ENCODE measurements around the gene AHDC1.

Gene AHDC1

DNA sequence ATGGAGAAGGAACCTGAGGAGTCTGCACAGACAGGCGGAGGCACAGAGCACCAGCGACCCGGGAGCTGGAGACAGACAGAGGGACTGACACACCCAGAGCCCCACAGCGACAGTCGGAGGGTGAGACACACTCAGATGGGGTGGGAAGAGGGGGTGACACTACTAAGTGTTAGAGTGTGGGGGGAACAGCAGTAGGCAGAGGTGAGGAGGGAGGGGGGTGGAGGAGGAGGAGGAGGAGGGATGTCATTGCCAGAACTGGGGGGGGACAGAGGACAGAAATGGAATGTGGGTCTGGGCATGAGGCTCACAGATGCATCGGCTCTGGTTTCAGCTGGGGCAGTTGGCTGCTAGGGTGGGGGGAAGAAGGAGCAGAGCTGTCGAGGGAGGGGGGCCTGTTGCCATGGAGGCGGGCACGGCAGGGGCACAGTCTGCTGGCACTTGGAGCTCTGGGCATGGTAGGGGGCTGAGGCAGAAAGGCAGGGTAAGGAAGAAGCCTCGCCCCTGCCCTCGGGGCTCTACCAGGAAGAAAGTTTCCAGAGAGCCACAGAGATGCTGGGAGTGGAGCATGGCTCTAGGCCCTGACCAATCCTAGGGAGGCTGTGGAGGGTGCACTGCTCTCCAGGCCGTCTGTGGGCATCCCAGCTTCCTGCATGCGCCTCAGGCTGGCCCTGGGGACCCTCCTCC is 37.3 kb downstream of the AHDC1 start:
- Histone ChIP-seq H3K9ac (ENCODE audit: low read depth, low read length) (no peak overlapping the region), H3K4me1 (ENCODE audit: insufficient read depth, low read length) (peaks cover 66% of the 10 kb centered on the region), H3K9me3 (ENCODE audit: control insufficient read depth, insufficient read depth, low read length) (no peaks in the 10 kb centered on the region), H3K36me3 (ENCODE audit: insufficient read depth, low read length) (no peaks in the 10 kb centered on the region)

DNA sequence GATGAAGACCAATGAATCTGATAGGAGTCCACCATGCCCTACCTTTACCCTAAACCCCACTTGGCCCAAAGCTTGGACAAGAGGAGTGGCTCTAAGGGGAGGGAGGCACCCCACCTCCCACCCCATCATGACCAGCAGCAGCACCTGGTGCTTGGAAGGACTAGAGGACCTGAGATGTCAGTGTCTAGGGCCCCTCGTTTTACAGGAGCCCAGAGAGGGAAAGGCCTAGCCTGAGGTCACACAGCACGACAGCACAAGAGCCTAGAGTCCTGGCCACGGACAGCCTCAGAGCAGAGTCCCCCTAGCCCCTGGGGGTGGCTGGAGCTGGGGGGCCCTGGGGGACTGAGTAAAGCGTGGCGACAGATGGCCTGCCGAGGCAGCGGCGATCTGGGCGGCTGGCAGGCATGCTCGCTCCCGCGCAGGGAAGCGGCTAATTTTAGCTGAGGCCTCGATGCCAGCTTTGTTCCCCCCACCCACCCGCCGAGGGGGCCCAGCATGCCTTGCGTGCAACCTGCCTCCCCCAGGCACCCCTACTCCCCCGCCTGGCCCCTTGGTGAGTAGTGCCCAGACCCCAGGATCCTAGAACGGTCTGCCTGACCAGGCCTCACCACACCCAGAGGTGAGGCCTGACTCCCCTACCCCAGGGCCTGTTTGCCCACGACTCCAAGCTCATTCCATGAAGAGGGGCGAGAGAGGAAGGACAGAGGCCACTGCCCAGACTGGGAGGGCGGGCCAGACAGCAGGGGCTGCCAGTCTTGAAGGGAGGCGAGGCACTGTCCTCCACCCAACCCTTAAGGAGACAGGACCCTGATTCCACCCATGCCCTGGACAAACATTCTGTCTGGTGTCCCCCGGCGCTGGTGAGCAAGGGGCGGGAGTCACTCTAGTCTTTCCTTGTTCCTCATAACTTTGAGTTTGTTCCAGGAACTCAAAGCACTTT is 39.0 kb downstream of the AHDC1 start:
- Histone ChIP-seq H3K9me3 (ENCODE audit: control insufficient read depth, insufficient read depth, low read length) (no peaks in the 10 kb centered on the region), H3K4me1 (ENCODE audit: insufficient read depth, low read length) (peaks cover 68% of the 10 kb centered on the region), H3K36me3 (ENCODE audit: insufficient read depth, low read length) (no peaks in the 10 kb centered on the region), H3K9ac (ENCODE audit: low read depth, low read length) (no peak overlapping the region)

DNA sequence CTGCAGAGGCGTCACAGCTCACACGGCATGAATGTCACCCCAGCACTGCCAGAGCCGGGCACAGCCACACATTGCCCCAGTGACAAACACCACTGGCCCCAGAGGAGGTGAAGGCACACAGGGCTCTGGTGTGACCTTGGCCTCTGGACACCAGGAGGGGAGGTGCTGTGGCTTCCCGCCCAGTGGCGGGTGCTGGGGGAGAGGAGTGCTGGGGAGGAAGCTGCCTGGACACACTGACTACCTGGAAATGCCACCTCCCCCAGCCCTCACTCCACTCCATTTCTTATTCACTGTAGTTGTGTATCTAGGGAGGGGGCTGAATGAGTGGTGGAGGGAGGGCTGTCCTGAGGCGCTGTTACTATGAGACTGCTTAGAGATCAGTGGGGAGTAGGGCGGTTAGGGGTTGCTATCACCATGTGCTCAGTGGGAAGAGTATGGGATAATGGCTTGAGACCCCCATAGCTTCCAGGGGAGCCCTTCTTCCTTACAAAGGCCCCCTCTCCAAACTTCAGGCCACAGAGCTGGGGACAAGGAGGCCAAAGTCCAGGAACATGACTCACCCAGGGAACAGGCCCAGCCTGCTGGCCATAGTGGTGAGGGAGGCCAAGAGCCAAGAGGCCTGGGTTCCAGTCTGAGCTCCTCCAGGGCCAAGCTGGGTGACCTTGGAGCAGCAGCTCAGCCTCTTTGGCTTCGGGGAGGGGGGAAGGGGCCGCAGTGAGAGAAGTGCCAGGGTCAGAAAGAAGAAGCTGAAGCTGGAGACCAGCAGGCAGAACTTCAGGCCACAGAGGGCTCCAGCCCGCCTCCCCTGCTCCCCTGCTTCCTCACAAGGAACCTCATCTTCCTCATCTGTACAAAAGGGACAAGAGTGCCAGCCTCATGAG is 40.1 kb downstream of the AHDC1 start:
- H3K9me3 ChIP-seq (ENCODE audit: control insufficient read depth, insufficient read depth, low read length), result no peaks in the 10 kb centered on the region
- H3K9ac ChIP-seq (ENCODE audit: low read depth, low read length), result no peak overlapping the region
- no peaks in the 10 kb centered on the region for H3K36me3 ChIP-seq (ENCODE audit: insufficient read depth, low read length)
- peaks cover 63% of the 10 kb centered on the region for H3K4me1 ChIP-seq (ENCODE audit: insufficient read depth, low read length)

DNA sequence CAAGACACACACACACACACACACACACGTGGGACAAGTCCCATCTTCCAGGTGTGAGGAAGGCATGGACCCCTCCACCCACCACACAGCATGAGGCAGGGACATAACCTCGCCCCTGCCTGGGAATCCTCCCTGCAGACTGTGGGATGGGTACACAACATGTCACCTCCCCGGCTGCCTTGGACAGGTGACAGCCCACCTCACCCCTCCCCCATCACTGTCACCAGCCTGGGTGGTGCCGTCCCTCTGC is 40.7 kb downstream of the AHDC1 start:
- Histone ChIP-seq H3K9ac (ENCODE audit: low read depth, low read length) (no peak overlapping the region), H3K36me3 (ENCODE audit: insufficient read depth, low read length) (no peaks in the 10 kb centered on the region), H3K9me3 (ENCODE audit: control insufficient read depth, insufficient read depth, low read length) (no peaks in the 10 kb centered on the region), H3K4me1 (ENCODE audit: insufficient read depth, low read length) (peaks cover 69% of the 10 kb centered on the region)

DNA sequence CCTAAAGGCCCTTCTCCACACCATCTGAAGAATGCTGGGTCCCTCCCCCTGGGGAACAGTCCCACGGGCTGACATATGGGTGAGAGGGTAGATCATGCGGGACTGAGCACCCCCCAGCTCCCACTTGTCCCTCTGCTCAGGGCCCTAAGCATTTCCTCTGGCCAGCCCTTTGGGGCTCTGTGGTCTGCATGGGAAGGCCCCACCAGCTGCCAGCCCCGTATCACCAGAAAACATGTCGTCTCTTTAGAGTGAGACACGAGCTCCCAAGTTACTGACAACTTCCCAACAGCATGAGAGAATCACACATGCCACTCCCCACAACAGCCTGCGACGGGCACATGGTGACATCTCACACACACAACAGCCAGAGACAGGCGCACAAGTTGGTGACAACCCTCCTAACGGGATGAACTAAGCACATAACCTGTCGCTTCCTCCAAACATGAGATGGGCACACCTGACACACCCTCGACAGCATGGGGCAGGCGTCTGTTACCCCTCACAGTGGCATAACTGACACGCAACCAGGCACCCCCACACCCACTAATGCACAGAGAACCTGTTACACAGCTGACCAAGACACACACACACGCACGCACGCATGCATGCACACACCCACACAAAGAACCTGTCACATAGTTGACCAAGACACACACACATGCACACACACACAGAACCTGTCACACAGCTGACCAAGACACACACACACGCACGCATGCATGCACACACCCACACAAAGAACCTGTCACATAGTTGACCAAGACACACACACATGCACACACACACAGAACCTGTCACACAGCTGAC is 41.2 kb downstream of the AHDC1 start:
- Histone ChIP-seq H3K4me1 (ENCODE audit: insufficient read depth, low read length) (peaks cover 69% of the 10 kb centered on the region), H3K9ac (ENCODE audit: low read depth, low read length) (no peak overlapping the region), H3K36me3 (ENCODE audit: insufficient read depth, low read length) (no peaks in the 10 kb centered on the region), H3K9me3 (ENCODE audit: control insufficient read depth, insufficient read depth, low read length) (no peaks in the 10 kb centered on the region)

DNA sequence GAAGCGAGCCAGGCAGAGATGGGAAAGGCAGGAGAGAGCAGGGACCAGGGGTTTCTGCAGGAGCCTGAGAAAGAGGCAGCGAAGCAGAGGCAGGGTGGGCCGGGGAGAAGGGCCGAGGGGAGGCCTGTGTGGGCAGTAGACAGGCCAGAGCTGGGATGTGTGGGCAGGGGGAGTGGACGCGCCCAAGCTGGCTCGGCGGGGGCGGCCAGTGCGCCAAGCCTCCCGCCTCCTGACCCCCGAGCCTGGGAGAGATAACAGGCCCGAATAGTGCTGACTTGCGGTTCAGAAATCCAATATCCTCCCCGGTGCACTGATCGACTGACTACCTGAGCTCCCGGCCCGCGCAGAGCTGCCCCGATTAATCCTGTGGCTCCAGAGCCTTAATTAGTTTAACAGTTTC is 41.9 kb downstream of the AHDC1 start:
- no peak overlapping the region for H3K9ac ChIP-seq (ENCODE audit: low read depth, low read length)
- H3K36me3 ChIP-seq (ENCODE audit: insufficient read depth, low read length), result no peaks in the 10 kb centered on the region
- H3K9me3 ChIP-seq (ENCODE audit: control insufficient read depth, insufficient read depth, low read length), result no peaks in the 10 kb centered on the region
- H3K4me1 ChIP-seq (ENCODE audit: insufficient read depth, low read length), result peaks cover 66% of the 10 kb centered on the region

DNA sequence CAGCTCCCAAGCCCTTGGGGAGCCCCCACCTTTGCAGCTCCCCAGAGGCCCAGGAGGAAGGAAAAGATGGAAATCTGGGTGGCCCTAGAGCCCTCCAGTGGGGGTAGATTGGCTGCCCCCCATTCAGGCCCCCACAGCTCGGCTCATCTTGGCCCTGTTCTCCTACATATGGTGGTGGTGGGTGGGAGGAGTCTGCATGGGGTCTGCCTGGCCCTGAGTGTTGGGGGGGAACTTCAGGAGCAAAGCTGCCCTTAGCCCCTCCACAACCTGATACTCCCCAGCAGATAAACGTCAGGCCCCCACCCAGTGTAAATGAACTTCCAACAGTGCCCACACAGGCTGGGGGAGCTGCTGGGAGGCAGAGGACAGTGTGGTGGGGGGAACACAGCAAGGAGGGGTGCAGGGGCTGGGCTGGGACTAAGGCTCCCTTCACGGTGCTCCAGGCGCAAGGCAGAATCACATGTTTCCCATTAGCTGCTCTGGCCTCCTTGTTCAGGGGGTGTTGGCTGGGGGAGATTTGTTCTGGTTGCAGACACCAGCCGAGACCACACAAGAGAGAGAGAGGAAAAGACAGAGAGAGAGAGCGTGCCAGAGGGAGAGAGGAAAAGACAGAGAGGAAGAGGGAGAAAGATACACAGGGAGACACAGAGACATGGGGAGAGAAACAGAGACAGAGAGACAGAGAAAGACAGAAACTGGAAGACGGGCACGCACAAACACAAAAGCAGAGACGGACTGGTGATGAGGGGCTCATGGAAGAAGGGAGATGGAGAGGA is 42.6 kb downstream of the AHDC1 start:
- H3K36me3 ChIP-seq (ENCODE audit: insufficient read depth, low read length), result no peaks in the 10 kb centered on the region
- peaks cover 68% of the 10 kb centered on the region for H3K4me1 ChIP-seq (ENCODE audit: insufficient read depth, low read length)
- no peak overlapping the region for H3K9ac ChIP-seq (ENCODE audit: low read depth, low read length)
- no peaks in the 10 kb centered on the region for H3K9me3 ChIP-seq (ENCODE audit: control insufficient read depth, insufficient read depth, low read length)

DNA sequence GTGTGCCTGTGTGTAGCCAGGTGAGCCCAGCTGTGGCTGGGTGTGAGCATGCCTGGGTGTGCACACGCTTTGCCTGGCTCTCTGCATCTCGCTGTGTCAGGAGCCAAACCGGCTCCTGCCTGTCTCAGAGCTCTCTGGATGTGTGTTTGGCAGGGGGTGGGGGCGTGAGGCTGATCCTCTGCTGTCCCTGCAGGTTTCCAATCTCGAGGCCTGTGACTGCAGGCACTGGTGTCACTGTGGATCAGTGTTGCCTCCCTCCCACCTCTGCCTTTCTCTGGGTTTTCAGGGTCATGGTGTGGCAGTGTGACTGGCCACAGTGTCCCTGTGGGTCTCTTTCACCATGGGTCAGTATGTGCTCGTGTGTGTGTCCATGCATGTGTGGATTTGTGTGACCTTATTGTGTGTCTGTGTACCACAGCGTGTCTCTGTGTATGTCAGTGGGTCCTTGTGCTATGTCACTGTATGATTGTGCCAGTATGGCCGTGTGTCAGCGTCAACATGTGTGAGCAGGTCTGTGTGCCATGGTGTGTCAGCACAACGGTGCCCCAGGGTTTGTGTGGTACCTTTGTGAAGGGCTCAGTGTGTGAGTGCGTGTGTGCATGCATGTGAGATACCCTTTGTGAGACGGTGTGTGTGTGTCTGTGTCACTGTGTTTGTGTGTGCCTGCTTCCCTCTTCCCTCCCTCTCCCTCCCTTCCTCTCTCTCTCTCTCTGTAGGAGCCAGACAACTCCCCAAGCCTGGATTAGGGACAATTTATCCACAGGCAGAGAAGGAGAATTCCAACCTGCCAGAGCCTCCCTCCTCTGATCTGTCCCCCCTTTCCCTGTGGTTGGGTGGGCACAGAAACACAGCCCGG is 43.4 kb downstream of the AHDC1 start:
- Histone ChIP-seq H3K36me3 (ENCODE audit: insufficient read depth, low read length) (no peaks in the 10 kb centered on the region), H3K9me3 (ENCODE audit: control insufficient read depth, insufficient read depth, low read length) (no peaks in the 10 kb centered on the region), H3K9ac (ENCODE audit: low read depth, low read length) (no peak overlapping the region), H3K4me1 (ENCODE audit: insufficient read depth, low read length) (peaks cover 71% of the 10 kb centered on the region)

DNA sequence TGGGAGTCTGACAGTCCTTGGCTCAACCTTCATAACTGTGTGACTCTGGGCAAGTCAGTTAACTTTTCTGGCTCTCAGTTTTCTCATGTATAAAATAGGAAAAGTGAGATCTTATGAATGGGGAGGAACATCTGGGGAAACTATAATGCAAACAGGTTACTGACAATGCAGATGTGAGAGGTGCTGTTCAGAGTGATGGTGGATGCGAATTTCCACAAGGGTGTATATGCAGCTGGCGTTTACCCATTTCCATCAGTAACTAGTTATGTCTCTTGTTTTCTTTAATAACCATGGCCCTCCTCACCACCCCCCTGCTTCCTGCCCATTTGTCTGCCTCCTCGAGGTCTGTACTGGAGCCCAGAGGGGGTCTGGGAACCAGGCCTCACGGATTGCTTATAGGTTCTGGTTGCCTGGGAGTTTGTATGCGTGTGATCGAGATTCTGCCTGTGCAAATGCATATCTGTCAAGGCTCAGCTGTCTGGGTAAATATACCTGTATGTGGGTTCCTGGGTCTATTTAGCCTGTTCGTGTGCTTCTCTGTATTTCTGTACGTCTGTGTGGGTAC is 44.4 kb downstream of the AHDC1 start:
- Histone ChIP-seq H3K9ac (ENCODE audit: low read depth, low read length) (no peak overlapping the region), H3K9me3 (ENCODE audit: control insufficient read depth, insufficient read depth, low read length) (no peaks in the 10 kb centered on the region), H3K4me1 (ENCODE audit: insufficient read depth, low read length) (peaks cover 71% of the 10 kb centered on the region), H3K36me3 (ENCODE audit: insufficient read depth, low read length) (peaks cover 4% of the 10 kb centered on the region; the same call in 1 of the 2 replicates)

DNA sequence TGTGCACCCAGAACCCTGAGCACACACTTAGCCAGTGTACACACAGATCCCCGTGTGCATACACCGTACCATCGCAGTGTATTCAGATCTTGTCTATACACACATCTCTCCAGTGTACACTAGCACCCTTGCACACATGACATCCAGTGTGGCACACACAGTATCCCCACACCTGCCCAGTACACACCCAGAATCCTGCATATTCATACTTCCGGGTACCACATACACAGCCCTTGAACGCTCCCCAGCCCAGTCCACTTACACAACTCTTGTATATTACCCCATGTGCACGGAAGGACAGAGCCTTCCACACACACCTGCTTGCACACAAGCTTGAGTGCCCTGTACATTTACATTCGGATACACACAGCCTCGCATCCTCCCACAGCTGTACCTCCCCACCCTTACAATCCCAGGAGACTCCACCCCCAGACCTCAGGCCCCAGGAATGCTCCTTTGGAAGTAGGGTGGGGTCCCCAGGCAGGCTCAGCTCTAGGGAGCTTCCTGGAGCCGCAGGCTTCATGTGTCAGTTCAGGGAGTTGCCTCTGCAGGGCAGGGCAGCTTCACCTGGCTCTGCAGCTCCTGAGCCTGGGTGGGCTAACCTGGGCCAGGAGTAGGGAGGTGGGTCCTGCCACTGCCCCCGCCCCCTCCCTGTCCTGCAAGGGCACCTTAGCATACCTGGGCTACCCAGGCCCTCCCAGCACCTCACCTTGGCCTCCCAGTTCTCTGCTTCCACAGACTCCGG is 46.2 kb downstream of the AHDC1 start:
- Histone ChIP-seq H3K36me3 (ENCODE audit: insufficient read depth, low read length) (peaks cover 4% of the 10 kb centered on the region; the same call in 1 of the 2 replicates), H3K4me1 (ENCODE audit: insufficient read depth, low read length) (peaks cover 57% of the 10 kb centered on the region), H3K9me3 (ENCODE audit: control insufficient read depth, insufficient read depth, low read length) (no peaks in the 10 kb centered on the region), H3K9ac (ENCODE audit: low read depth, low read length) (peak overlapping the region; percentile 29)

DNA sequence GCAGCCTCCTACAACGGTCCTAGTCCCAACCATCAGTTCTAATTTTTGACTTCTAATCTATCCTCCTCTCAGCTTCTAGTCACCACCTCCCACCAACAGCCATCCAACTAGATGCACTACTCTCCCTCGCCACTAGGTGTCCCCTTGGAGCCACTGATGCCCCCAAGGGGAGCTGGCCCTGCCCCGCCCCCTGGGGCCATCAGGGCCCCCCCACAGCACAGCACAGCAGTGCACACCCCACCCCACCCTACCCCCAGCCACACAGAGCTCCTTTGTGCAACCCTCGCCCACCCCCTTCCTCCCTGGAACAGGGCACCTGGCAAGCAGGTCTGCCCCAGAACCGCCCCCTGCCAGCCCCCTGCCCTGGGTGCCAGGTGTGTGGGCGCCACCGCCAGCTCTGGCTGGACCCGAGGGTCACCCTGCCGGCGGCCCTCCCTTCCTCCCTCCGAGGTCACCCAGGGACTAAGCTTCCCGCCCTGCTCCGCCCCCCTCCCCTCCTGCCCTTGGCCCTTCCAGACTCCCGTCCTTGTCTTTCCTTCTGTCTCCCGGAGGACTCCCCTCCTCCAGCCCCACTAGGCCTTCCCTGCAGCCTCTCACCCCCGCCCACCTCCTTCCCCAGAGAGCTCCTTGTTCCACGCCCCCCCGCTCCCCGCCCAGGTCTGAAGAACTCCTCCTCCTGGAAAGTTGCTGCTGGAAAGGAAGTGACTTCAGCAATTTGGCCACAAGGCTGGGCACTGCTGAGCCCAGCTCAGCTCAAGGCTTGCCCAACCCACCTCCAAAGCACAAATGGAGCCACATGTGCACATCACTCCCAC is 47.0 kb downstream of the AHDC1 start:
- H3K36me3 ChIP-seq (ENCODE audit: insufficient read depth, low read length), result peaks cover 4% of the 10 kb centered on the region; the same call in 1 of the 2 replicates
- H3K9me3 ChIP-seq (ENCODE audit: control insufficient read depth, insufficient read depth, low read length), result no peaks in the 10 kb centered on the region
- H3K4me1 ChIP-seq (ENCODE audit: insufficient read depth, low read length), result peaks cover 50% of the 10 kb centered on the region
- peak overlapping the region; percentile 29; the same call in 1 of the 2 replicates for H3K9ac ChIP-seq (ENCODE audit: low read depth, low read length)

Data from ES-I3 (cell line).